Activated B cell treated with CpG ODN at 0.5 μM for 24 hours (primary cell): ENCODE measurements around the gene DKKL1. TPM values are rescaled to one million over a fixed set of nuclear protein-coding genes. Genes with fewer than 3 reads are reported as not detected.

Source experiments
- ATAC-seq: fragments of 200-7000 bp; cut with Tn5 transposase; one replicate; pipeline ENCODE4 v1.10.0; 2021; ENCODE audit warnings: low read depth, mild to moderate bottlenecking, moderate library complexity
- CTCF ChIA-PET: fragments of 350-600 bp; sonication (Branson Sonifier 250); formaldehyde crosslinking; loops from one replicate; lab custom pipeline; 2021; ENCODE audit warnings: antibody characterized with exemption; lab: Charles Lee
- POLR2A ChIA-PET: fragments of 350-600 bp; sonication (Branson Sonifier 250); formaldehyde crosslinking; loops from one replicate; lab custom pipeline; 2021; ENCODE audit warnings: antibody characterized with exemption; lab: Charles Lee
- DNase-seq: peaks from one replicate; pipeline ENCODE4 v3.0.0; 2022
- H3K27ac Mint-ChIP-seq: one replicate; pipeline ENCODE4 v1.8.0; 2020; ENCODE audit warnings: mixed read lengths
- H3K27me3 Mint-ChIP-seq: one replicate; pipeline ENCODE4 v1.8.0; 2021; ENCODE audit warnings: mixed read lengths
- H3K36me3 Mint-ChIP-seq: one replicate; pipeline ENCODE4 v1.8.0; 2021; ENCODE audit warnings: low read depth, mixed read lengths
- H3K4me1 Mint-ChIP-seq: one replicate; pipeline ENCODE4 v1.8.0; 2021; ENCODE audit warnings: mixed read lengths
- H3K4me3 Mint-ChIP-seq: one replicate; pipeline ENCODE4 v1.8.0; 2020; ENCODE audit warnings: mild to moderate bottlenecking, mixed read lengths
- H3K9me3 Mint-ChIP-seq: one replicate; pipeline ENCODE4 v1.8.0; 2020; ENCODE audit warnings: mixed read lengths
- intact Hi-C: fragments of 100-400 bp; cut with micrococcal nuclease; formaldehyde crosslinking; loops from one replicate; pipeline ENCODE4 v1.15.1; 2024
- total RNA-seq: library from RNA; stranded (reverse); gene quantifications from 2 replicates; pipeline ENCODE4 v1.2.3, GENCODE V29; 2022
- TF ChIP-seq, protein P1 (sequence below): fragments of 200-600 bp; IDR thresholded peaks from one replicate; pipeline ENCODE4 v1.8.0; 2022; ENCODE audit warnings: antibody characterized with exemption, mild to moderate bottlenecking

DKKL1 gene
- total RNA-seq, 1 donor from 2014 or later, result 0.71 TPM

DNA sequence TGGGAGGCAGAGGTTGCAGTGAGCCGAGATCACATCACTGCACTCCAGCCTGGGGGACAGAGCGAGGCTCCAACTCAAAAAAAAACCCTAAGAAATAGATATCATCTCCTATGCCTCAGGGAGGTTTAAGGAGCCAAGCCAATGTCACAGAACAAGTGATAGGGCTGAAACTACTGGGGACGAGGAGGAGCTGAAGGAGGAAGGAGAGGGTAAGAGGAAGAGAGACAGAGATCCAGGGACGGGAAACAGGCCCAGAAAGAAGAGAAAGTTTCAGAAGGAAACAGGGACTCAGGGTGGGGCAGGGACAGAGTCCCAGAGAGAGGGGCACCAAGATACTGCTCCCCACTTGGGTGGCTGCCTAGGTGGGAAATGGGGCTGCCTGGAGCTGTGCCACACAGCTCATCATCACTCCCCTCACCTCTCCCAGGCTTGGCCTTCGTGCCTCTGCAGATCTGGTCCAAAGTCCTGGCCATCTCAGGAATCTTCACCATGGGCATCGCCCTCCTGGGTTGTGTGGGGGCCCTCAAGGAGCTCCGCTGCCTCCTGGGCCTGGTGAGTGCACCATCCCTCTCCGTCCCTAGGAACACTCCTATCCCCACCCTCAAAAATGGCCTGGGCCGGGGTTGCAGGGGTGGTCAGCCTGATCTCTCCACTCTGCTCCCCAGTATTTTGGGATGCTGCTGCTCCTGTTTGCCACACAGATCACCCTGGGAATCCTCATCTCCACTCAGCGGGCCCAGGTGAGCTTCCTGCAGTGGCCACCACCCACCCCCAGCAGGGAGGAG lies 27.0 kb upstream of the DKKL1 start:
- Mint-ChIP-seq H3K4me1 (peaks cover 90% of the 10 kb centered on the region), H3K27ac (peak overlapping the region; percentile 100), H3K27me3 (no peaks in the 10 kb centered on the region), H3K36me3 (peaks cover 77% of the 10 kb centered on the region), H3K4me3 (peak overlapping the region; percentile 100), H3K9me3 (no peaks in the 10 kb centered on the region)
- DNase-seq (peak; percentile 10), ATAC-seq (no peak)
- intact Hi-C loops, result loop anchor here (10.0 kb wide), 2 partner anchors 558 to 1008 kb away; partner anchors contain the start of gene IL4I1
- TF ChIP-seq, protein P1, sequence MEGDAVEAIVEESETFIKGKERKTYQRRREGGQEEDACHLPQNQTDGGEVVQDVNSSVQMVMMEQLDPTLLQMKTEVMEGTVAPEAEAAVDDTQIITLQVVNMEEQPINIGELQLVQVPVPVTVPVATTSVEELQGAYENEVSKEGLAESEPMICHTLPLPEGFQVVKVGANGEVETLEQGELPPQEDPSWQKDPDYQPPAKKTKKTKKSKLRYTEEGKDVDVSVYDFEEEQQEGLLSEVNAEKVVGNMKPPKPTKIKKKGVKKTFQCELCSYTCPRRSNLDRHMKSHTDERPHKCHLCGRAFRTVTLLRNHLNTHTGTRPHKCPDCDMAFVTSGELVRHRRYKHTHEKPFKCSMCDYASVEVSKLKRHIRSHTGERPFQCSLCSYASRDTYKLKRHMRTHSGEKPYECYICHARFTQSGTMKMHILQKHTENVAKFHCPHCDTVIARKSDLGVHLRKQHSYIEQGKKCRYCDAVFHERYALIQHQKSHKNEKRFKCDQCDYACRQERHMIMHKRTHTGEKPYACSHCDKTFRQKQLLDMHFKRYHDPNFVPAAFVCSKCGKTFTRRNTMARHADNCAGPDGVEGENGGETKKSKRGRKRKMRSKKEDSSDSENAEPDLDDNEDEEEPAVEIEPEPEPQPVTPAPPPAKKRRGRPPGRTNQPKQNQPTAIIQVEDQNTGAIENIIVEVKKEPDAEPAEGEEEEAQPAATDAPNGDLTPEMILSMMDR, result no peak
- CTCF ChIA-PET, result interaction anchor here (1.3 to 1.5 kb wide), 2 partner anchors 10 to 35 kb away, joined by 4 read pairs; no protein-coding TSS in a partner anchor
- POLR2A ChIA-PET, result interaction anchor here (0.6 to 19.9 kb wide), 18 partner anchors 9 to 242 kb away, joined by 3 to 757 read pairs (median 6); partner anchors contain the start of genes CD37, DKKL1, KASH5 and PIH1D1

DNA sequence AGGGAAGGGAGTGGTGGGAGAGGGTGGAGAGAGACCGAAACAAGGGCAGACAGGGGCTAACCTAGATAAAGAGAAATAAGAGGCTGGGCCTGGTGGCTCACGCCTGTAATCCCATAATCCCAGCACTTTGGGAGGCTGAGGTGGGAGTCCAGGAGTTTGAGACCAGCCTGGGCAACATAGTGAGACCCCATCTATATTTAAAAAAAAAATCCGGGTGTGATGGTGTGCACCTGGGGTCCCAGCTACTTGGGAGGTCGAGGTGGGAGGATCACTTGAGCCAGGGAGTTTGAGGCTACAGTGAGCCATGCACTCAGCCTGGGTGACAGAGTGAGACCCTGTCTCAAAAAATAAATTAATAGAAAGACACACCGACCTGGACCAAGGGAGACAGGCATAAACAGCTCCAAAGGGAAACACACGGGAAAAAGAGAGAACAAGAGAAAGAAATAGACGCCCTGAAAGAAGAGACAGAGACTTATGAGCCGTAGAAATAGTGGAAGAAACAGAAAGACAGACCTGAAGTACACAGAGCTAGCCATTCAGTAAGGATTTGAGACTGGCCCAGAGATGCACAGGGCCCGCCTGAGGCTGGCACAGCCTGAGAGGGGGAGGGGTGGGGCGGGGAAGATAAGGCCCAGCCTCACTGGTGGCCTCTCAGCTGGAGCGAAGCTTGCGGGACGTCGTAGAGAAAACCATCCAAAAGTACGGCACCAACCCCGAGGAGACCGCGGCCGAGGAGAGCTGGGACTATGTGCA lies 26.2 kb upstream of the DKKL1 start:
- CTCF ChIA-PET, result interaction anchor here (1.3 to 1.5 kb wide), 2 partner anchors 11 to 36 kb away, joined by 4 read pairs; no protein-coding TSS in a partner anchor
- TF ChIP-seq, protein P1, result no peak
- H3K4me1 Mint-ChIP-seq, result peaks cover 90% of the 10 kb centered on the region
- DNase-seq (no peak), ATAC-seq (no peak)
- POLR2A ChIA-PET, result interaction anchor here (0.6 to 19.9 kb wide), 15 partner anchors 10 to 150 kb away, joined by 3 to 757 read pairs (median 12); partner anchors contain the start of genes CD37, DKKL1, KASH5 and PIH1D1
- no peaks in the 10 kb centered on the region for H3K27me3 Mint-ChIP-seq
- peak overlapping the region; percentile 100 for H3K27ac Mint-ChIP-seq
- no peaks in the 10 kb centered on the region for H3K9me3 Mint-ChIP-seq
- H3K36me3 Mint-ChIP-seq, result peaks cover 73% of the 10 kb centered on the region
- peak overlapping the region; percentile 100 for H3K4me3 Mint-ChIP-seq
- intact Hi-C loops, result loop anchor here (10.0 kb wide), 2 partner anchors 557 to 1007 kb away; partner anchors contain the start of gene IL4I1

DNA sequence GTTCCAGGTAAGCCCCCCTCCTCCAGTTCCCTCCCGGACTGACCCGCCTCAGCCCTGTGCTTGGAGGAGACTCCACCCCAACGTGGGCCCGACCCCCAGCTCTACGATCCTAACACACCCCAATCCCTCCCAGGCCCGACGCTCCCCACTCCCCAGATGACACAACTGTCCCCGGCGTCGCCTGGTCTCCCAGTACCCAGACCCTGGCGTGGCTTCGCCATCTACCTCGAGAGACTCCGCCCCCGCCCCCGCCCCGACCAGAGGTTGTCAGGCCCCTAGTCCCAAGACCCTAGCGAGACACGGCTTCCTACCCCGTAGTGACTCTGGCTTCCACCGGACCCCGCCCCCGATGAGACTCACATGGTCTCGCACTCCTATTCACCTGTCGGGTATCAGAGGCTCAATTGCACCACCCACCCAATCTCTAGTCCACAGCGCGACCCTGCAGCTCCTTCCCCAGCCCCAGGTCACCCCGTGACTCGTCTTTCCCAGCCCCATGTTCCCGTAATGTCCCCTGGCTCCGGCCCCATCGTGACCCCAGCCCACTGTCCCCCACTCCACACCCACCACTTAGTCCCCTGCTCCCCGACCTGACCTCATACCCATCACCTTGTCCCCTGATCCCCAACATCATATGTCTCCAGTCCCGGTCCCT lies 25.5 kb upstream of the DKKL1 start:
- intact Hi-C loops, result loop anchor here (10.0 kb wide), 2 partner anchors 557 to 1007 kb away; partner anchors contain the start of gene IL4I1
- ChIA-PET POLR2A (interaction anchor here (0.6 to 19.9 kb wide), 12 partner anchors 10 to 158 kb away, joined by 3 to 757 read pairs (median 16); partner anchors contain the start of genes ALDH16A1, CD37, PIH1D1 and RPS11), CTCF (no interaction called here)
- H3K36me3 Mint-ChIP-seq, result peaks cover 78% of the 10 kb centered on the region
- no peaks in the 10 kb centered on the region for H3K9me3 Mint-ChIP-seq
- no peak for ATAC-seq
- peak overlapping the region; percentile 100 for H3K27ac Mint-ChIP-seq
- H3K4me3 Mint-ChIP-seq, result peak overlapping the region; percentile 100
- H3K27me3 Mint-ChIP-seq, result no peaks in the 10 kb centered on the region
- TF ChIP-seq, protein P1, result no peak
- peak; percentile 14 for DNase-seq
- peaks cover 90% of the 10 kb centered on the region for H3K4me1 Mint-ChIP-seq

DNA sequence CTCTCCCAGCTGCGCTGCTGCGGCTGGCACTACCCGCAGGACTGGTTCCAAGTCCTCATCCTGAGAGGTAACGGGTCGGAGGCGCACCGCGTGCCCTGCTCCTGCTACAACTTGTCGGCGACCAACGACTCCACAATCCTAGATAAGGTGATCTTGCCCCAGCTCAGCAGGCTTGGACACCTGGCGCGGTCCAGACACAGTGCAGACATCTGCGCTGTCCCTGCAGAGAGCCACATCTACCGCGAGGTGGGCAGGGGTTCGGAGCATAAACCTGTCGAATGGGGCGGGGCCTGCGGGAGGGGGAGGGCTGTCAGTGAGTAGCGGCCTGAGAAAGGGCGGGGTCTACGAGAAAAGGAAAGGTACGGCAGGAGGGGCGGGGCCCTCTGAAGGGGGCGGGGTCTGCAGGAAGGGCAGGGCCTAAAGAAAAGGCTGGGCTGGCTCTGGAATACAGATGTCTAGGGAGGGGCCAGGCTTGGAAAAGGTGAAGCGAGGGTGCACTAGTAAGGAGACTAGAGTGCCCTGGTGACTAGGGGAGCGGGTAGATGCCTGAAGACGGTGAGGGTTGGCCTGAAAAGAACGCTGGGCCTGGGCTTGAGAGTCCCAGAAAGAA lies 24.9 kb upstream of the DKKL1 start:
- Mint-ChIP-seq H3K4me3 (peak overlapping the region; percentile 100), H3K4me1 (peaks cover 85% of the 10 kb centered on the region), H3K27ac (peak overlapping the region; percentile 100), H3K27me3 (no peaks in the 10 kb centered on the region), H3K9me3 (no peaks in the 10 kb centered on the region), H3K36me3 (peaks cover 77% of the 10 kb centered on the region)
- ATAC-seq (peak; percentile 12), DNase-seq (peak; percentile 57)
- intact Hi-C loops, result loop anchor here (10.0 kb wide), 2 partner anchors 556 to 1006 kb away; partner anchors contain the start of gene IL4I1
- ChIA-PET CTCF (interaction anchor here (1.5 to 3.0 kb wide), 2 partner anchors 50 to 52 kb away, joined by 3 to 7 read pairs; no protein-coding TSS in a partner anchor), POLR2A (interaction anchor here (0.6 to 19.9 kb wide), 12 partner anchors 11 to 157 kb away, joined by 3 to 757 read pairs (median 23); partner anchors contain the start of genes ALDH16A1, CD37, KASH5 and PIH1D1)
- TF ChIP-seq, protein P1, result no peak
